GM13977 (cell line): ENCODE results near the gene ASB13.

Experiments
- DNase-seq: peaks from one replicate; pipeline ENCODE4 v3.0.0; 2012; ENCODE audit warnings: low spot score
- in situ Hi-C: fragments of 300-500 bp; cut with MboI; formaldehyde crosslinking; loops from one replicate; pipeline ENCODE4 v1.12.0; 2022; ENCODE audit warnings: low sequenced_read_pairs, low pct_unique_long_range_greater_than_20kb, mixed read lengths, inconsistent platforms; ENCODE audit not compliant: unreplicated experiment
- TF ChIP-seq, protein P1 (sequence below): IDR thresholded peaks from 2 replicates; pipeline ENCODE4 v1.5.1; 2012; ENCODE audit warnings: mild to moderate bottlenecking, control low read depth; ENCODE audit not compliant: insufficient read depth; ENCODE audit errors: extremely low read depth, missing control alignments

ASB13 gene

DNA sequence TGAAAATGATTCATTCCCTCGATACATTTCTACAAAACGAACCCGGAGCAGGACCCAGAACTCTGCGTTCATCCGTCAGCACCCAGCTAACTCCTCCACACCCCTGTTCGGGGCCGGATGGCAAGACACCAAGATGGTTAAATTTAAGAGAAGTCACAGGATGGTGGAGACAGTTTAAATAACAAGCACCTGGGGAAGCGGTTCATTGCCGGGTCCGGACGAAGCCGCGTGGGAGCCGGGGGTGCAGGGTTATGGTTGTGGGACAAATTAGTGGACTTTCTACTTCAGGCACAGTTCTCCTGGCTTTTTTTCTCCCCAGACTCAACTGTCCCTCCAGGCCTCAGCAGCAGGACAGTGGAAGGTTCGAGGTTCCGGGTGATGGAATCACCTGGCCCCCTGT is 45.4 kb downstream of the ASB13 start:
- in situ Hi-C loops = loop anchor here (10.0 kb wide), 1 partner anchor 176 kb away; no protein-coding TSS in a partner anchor
- TF ChIP-seq, protein P1, sequence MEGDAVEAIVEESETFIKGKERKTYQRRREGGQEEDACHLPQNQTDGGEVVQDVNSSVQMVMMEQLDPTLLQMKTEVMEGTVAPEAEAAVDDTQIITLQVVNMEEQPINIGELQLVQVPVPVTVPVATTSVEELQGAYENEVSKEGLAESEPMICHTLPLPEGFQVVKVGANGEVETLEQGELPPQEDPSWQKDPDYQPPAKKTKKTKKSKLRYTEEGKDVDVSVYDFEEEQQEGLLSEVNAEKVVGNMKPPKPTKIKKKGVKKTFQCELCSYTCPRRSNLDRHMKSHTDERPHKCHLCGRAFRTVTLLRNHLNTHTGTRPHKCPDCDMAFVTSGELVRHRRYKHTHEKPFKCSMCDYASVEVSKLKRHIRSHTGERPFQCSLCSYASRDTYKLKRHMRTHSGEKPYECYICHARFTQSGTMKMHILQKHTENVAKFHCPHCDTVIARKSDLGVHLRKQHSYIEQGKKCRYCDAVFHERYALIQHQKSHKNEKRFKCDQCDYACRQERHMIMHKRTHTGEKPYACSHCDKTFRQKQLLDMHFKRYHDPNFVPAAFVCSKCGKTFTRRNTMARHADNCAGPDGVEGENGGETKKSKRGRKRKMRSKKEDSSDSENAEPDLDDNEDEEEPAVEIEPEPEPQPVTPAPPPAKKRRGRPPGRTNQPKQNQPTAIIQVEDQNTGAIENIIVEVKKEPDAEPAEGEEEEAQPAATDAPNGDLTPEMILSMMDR = no peak
- no peak for DNase-seq

DNA sequence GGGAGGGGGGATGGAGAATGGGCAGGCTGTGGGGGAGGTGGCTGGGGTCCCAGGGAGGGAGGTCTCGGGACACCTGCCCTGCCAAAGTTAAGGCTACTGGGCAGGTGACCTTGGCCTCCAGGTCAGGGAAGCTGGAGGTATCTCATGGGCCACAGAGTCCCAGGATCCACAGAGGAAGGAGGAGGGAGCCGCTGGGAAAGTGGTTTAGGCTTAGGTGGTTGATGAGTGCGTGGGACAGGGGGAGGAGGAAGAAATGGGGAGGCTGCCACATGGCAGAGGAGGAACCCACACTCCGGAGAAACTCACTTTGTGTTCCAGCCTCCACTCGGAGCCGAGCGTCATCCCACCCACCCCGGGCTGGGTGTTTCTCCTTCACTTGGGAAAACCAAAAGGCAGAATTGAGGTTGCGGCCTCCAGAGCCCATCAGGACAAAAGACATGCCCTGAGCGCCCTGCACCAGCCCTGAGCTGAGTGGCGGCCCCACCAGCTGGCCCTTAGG is 46.1 kb downstream of the ASB13 start:
- in situ Hi-C loops = loop anchor here (10.0 kb wide), 1 partner anchor 175 kb away; no protein-coding TSS in a partner anchor
- no peak for DNase-seq
- TF ChIP-seq, protein P1 = no peak

DNA sequence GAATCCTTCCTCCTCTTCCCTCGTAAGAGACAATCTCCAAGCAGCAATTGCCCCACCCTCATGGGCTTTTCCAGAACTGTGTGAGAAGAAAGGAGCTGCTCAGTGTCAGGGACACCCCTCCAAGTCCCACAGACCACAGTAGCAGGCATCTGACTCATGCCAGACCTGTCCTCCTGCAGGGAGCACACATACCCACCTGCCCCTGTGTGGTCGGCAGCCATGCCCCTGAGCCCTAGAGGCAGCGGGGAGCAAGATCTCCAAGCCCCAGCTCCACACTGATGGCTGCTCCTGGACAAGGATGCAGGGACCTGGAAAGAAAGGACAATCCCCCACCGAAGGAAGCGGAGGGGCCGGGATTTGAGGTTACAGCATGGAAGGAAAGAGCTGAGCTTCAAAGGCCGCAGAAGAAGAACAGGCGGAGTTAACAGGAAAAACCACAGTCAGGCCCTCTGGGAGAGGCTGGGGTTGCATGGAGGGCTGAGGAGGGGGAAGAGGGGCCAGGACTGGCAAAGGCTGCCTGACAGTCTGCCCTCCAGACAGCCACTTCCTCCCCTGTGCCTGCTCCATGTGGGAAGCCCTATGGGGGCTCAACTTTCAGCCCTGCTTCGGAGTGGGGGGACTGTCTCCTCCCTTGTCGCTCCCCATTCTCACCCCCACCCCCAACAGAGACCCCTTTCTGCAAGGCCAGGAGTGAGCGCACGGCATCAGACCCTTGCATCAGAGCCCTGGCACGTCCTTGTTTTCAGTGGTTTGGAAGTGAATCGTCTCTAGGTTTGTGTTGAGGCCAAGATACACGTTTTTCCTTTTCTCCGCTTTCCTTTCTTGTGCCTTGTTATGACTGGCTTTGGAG is 46.8 kb downstream of the ASB13 start:
- DNase-seq = no peak
- in situ Hi-C loops = loop anchor here (10.0 kb wide), 1 partner anchor 175 kb away; no protein-coding TSS in a partner anchor
- TF ChIP-seq, protein P1 = no peak

DNA sequence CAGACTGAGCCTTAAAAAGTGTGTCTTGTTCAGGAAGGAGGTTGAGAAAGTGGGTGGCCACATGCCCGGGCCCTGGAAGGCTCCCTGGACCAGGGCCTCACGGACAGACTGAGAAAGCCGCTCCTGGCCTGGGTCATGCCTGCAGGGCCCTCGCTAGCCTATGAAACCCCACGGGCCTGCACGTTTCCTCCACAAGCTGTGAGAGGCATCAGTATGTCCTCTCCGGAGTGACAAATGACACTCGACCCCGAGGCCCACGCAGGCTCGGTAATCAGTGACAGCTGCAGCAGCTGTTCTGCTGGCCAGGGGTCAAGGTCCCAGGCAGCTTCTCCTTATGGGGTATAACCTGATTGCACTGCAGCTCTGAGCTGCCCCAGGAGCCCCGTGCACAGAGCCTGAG is 47.6 kb downstream of the ASB13 start:
- no peak for DNase-seq
- in situ Hi-C loops = no loop called here

DNA sequence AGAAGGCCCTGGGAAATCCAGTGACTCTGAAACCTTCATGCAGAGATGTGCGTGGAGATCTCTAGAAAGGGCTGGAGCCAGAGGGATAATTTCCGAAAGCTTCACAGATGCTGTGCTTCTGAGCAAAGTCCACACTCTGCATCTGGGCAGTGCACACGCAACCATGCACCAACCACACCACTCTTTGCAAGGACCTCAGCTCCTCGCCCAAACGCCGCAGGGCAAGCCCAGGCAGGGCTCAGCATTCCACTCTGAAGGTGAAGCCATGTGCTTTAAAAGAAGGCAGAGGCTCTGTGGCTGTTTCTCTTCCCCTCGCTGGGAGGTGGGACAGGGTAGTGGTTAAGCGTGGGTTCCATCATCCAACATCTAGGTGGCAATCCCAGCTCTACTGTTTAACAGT is 48.4 kb downstream of the ASB13 start:
- in situ Hi-C loops = no loop called here
- TF ChIP-seq, protein P1 = no peak

More for the DNA sequence above, 47.6 kb downstream of the ASB13 start:
- TF ChIP-seq, protein P1 = no peak

DNA sequence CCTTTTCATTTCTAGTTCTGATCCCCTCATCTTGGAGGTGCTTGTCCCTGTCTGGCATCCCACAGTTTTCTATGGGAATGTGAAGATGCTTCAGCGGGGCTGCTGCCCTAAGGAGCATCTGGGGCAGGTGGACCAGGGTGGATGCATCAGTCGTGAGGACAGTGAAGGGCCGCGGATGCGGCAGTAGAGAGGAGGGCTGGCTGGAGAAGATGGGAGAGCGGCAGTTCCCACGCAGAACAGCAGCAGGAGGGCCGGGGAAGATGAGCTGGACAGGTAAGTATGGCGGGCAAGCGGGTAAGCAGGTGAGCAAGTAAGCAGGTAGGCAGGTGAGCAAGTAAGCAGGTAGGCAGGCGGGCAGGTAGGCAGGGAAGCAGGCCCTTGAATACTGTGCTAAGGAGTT is 48.9 kb downstream of the ASB13 start:
- in situ Hi-C loops = no loop called here
- TF ChIP-seq, protein P1 = no peak
- no peak for DNase-seq

More for the DNA sequence above, 48.4 kb downstream of the ASB13 start:
- DNase-seq = no peak
